ENCODE measurements around the gene EYS. TPM values are rescaled to one million over a fixed set of nuclear protein-coding genes. Genes with fewer than 3 reads are reported as not detected.

EYS gene
- total RNA-seq, 5 donors from 2014 or later (not counting 1 experiment from before 2014, with no cell fraction given): not detected

DNA sequence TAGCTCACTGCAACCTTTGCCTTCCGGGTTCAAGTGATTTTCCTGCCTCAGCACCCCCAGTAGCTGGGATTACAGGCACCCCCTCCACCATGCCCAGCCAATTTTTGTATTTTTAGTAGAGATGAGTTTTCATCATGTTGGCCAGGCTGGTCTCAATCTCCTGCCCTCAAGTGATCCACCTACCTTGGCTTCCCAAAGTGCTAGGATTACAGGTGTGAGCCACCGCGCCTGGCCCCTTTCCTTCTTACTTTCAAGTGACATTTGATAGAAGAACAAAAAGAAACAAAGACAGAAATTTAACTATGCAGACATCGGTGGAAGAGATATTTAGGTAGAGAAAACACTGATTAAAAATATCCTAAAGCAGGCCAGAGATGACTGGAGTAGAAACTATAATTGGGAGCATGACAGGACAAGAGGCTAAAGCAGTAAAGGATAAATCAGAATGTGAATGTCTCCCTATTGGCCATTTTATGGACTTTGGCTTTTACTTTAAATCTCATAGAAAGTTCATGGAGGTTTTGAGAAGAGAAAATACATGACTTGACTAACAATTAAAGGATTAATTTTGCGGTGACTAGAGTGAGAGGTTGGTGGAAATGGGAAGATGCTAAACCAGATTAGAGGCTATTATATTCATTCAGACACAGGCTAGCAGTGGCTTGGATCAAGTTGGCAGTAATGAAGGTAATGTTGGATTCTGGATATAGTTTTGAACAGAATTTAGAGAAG, 2.2 kb upstream of the EYS start:
- DNase-seq: no peak
- Mint-ChIP-seq H3K36me3 (no peaks in the 10 kb centered on the region), H3K27me3 (no peaks in the 10 kb centered on the region), H3K9me3 (peaks cover 4 to 17% (median 8%) of the 10 kb centered on the region in 3 donors), H3K4me1 (no peaks in the 10 kb centered on the region), H3K27ac (no peak overlapping the region), H3K4me3 (no peak overlapping the region)
- no peaks in the 10 kb centered on the region for H3K4me1 ChIP-seq (ENCODE audit: control insufficient read depth in 1 of 2, extremely low read depth in 1 of 2, insufficient read depth in 2 of 2, low read length in 2 of 2)
- no peaks in the 10 kb centered on the region for H3K9me3 ChIP-seq
- H3K27me3 ChIP-seq (replicated peaks in 1 of 2; ENCODE audit: control insufficient read depth in 2 of 2, extremely low read depth in 1 of 2, insufficient read depth in 2 of 2, low read length in 1 of 2): no peaks in the 10 kb centered on the region
- no peaks in the 10 kb centered on the region for H3K36me3 ChIP-seq (ENCODE audit: control insufficient read depth in 2 of 2, extremely low read depth in 1 of 2, insufficient read depth in 1 of 2, low read length in 1 of 2)
- POLR2A ChIA-PET: no interaction called here
- no peak for ATAC-seq (replicated peaks in 1 of 4)
- no peak overlapping the region for H3K4me3 ChIP-seq (ENCODE audit: control insufficient read depth in 1 of 2, extremely low read depth in 1 of 2, low read length in 1 of 2)
- no peak overlapping the region for H3K27ac ChIP-seq (ENCODE audit: low read length)
- 100% methylated on average over 1 of the region's 5 CpGs for WGBS (ENCODE audit: insufficient coverage)
- CTCF ChIA-PET: no interaction called here

DNA sequence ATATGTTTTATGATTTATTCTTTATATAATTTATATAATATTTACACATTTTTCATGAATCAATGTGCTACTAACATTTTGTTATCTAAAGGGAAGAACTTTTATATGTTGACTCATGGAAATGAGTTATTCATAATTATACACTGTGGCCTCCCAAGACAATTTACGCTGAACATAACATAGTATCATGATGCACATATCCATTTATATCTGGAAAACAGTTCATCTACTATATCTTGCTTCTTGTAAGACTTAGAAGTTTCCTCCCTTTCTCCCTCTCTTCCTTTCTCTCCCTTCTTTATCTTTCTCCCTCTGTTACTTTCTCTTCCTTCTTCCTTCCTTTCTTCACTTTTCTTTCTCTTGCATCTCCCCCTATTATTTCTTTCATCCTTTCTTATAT, 1.1 kb upstream of the EYS start:
- Histone ChIP-seq H3K36me3 (ENCODE audit: control insufficient read depth in 2 of 2, extremely low read depth in 1 of 2, insufficient read depth in 1 of 2, low read length in 1 of 2) (no peaks in the 10 kb centered on the region), H3K9me3 (no peaks in the 10 kb centered on the region), H3K4me3 (ENCODE audit: control insufficient read depth in 1 of 2, extremely low read depth in 1 of 2, low read length in 1 of 2) (no peak overlapping the region), H3K27me3 (replicated peaks in 1 of 2; ENCODE audit: control insufficient read depth in 2 of 2, extremely low read depth in 1 of 2, insufficient read depth in 2 of 2, low read length in 1 of 2) (no peaks in the 10 kb centered on the region), H3K27ac (ENCODE audit: low read length) (no peak overlapping the region), H3K4me1 (ENCODE audit: control insufficient read depth in 1 of 2, extremely low read depth in 1 of 2, insufficient read depth in 2 of 2, low read length in 2 of 2) (no peaks in the 10 kb centered on the region)
- Mint-ChIP-seq H3K4me3 (no peak overlapping the region), H3K9me3 (peaks cover 4 to 17% (median 11%) of the 10 kb centered on the region in 3 donors), H3K27ac (no peak overlapping the region), H3K27me3 (no peaks in the 10 kb centered on the region), H3K4me1 (no peaks in the 10 kb centered on the region), H3K36me3 (no peaks in the 10 kb centered on the region)
- DNase-seq (no peak), ATAC-seq (replicated peaks in 1 of 4) (no peak)
- ChIA-PET POLR2A (no interaction called here), CTCF (no interaction called here)
- WGBS (ENCODE audit: insufficient coverage): no CpG with 5 or more reads among the region's 1 CpG

DNA sequence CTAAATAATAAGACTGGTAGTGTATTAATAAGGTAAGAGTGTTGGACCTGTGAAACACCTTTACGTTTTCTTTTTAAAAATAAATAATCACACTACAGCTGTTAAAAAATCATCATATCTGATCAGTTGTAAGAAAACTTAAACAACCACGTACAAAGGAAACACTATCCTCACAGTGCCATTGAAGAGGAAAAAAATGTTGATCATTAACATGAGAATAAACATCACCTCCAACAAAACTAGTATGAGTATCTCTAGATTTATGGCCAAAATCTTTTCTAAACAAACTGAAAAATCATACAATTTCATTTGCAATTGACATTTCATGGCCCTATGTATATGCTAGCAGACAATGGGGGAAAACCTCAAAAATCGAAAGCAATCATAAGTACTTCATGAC, 590 bp downstream of the EYS start:
- WGBS (ENCODE audit: insufficient coverage): no CpG with 5 or more reads among the region's 3 CpGs
- no peaks in the 10 kb centered on the region for H3K27me3 Mint-ChIP-seq
- CTCF ChIA-PET: no interaction called here

DNA sequence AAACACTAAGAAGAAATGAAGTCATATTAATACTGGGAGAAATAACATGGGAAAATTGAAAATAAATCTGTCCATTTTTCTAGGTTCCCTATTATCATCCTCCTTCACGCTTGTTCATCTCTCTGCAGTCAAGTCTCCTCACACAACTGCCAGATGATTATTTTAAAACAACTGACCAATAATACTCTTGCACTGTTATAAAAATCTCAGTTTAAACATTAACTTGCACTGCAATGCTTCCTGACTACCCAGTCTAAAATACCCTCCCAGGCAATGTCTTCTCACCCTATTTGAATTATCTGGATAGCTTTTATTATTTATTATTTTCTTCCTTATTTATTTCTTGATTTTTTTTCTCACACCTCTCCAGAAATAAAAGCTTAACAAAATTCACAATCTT, 5.7 kb downstream of the EYS start:
- no peak overlapping the region for H3K4me3 Mint-ChIP-seq
- DNase-seq: no peak

More for the DNA sequence above, 590 bp downstream of the EYS start:
- no peak for DNase-seq
- Mint-ChIP-seq H3K9me3 (peaks cover 4 to 12% (median 11%) of the 10 kb centered on the region in 3 donors), H3K27ac (no peak overlapping the region), H3K4me3 (no peak overlapping the region), H3K36me3 (no peaks in the 10 kb centered on the region), H3K4me1 (no peaks in the 10 kb centered on the region)
- no peak overlapping the region for H3K4me3 ChIP-seq (ENCODE audit: control insufficient read depth in 1 of 2, extremely low read depth in 1 of 2, low read length in 1 of 2)
- POLR2A ChIA-PET: no interaction called here
- no peaks in the 10 kb centered on the region for H3K4me1 ChIP-seq (ENCODE audit: control insufficient read depth in 1 of 2, extremely low read depth in 1 of 2, insufficient read depth in 2 of 2, low read length in 2 of 2)
- H3K9me3 ChIP-seq: no peaks in the 10 kb centered on the region
- no peak overlapping the region for H3K27ac ChIP-seq (ENCODE audit: low read length)
- H3K36me3 ChIP-seq (ENCODE audit: control insufficient read depth in 2 of 2, extremely low read depth in 1 of 2, insufficient read depth in 1 of 2, low read length in 1 of 2): no peaks in the 10 kb centered on the region
- no peaks in the 10 kb centered on the region for H3K27me3 ChIP-seq (replicated peaks in 1 of 2; ENCODE audit: control insufficient read depth in 2 of 2, extremely low read depth in 1 of 2, insufficient read depth in 2 of 2, low read length in 1 of 2)
- ATAC-seq (replicated peaks in 1 of 4): no peak

DNA sequence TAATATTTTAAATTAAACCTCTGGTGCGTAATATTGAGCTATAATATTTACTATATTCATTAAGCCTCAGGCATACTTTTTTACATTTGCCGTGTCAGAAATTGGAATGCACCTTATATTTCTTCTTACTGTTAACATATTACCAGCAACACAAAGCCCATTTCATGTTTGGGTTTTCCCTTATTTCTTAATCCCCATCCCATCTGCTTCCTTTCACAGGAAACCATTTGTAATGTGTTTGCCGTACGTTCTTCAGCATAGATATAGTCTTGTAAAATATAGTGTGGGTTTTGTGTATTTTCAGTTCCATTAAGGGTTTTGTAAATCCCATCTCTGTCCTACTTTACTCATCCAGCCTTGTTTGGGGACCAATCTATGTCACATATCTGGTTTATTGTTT, 6.5 kb downstream of the EYS start:
- CTCF ChIA-PET: no interaction called here
- Mint-ChIP-seq H3K27me3 (no peaks in the 10 kb centered on the region), H3K4me3 (no peak overlapping the region), H3K9me3 (peaks cover 0 to 12% (median 4%) of the 10 kb centered on the region in 3 donors), H3K4me1 (no peaks in the 10 kb centered on the region), H3K27ac (no peak overlapping the region), H3K36me3 (no peaks in the 10 kb centered on the region)
- no peak overlapping the region for H3K27ac ChIP-seq (ENCODE audit: low read length)
- ATAC-seq (replicated peaks in 1 of 4): no peak
- no peaks in the 10 kb centered on the region for H3K9me3 ChIP-seq
- H3K27me3 ChIP-seq (replicated peaks in 1 of 2; ENCODE audit: control insufficient read depth in 2 of 2, extremely low read depth in 1 of 2, insufficient read depth in 2 of 2, low read length in 1 of 2): no peaks in the 10 kb centered on the region
- no peaks in the 10 kb centered on the region for H3K4me1 ChIP-seq (ENCODE audit: control insufficient read depth in 1 of 2, extremely low read depth in 1 of 2, insufficient read depth in 2 of 2, low read length in 2 of 2)
- no peak for DNase-seq
- no peaks in the 10 kb centered on the region for H3K36me3 ChIP-seq (ENCODE audit: control insufficient read depth in 2 of 2, extremely low read depth in 1 of 2, insufficient read depth in 1 of 2, low read length in 1 of 2)
- no peak overlapping the region for H3K4me3 ChIP-seq (ENCODE audit: control insufficient read depth in 1 of 2, extremely low read depth in 1 of 2, low read length in 1 of 2)
- POLR2A ChIA-PET: no interaction called here
- 38% methylated on average over 1 of the region's 4 CpGs for WGBS (ENCODE audit: insufficient coverage)

More for the DNA sequence above, 5.7 kb downstream of the EYS start:
- Mint-ChIP-seq H3K27me3 (no peaks in the 10 kb centered on the region), H3K27ac (no peak overlapping the region), H3K9me3 (peaks cover 0 to 12% (median 4%) of the 10 kb centered on the region in 3 donors), H3K4me1 (no peaks in the 10 kb centered on the region), H3K36me3 (no peaks in the 10 kb centered on the region)
- Histone ChIP-seq H3K9me3 (no peaks in the 10 kb centered on the region), H3K36me3 (ENCODE audit: control insufficient read depth in 2 of 2, extremely low read depth in 1 of 2, insufficient read depth in 1 of 2, low read length in 1 of 2) (no peaks in the 10 kb centered on the region), H3K4me3 (ENCODE audit: control insufficient read depth in 1 of 2, extremely low read depth in 1 of 2, low read length in 1 of 2) (no peak overlapping the region), H3K4me1 (ENCODE audit: control insufficient read depth in 1 of 2, extremely low read depth in 1 of 2, insufficient read depth in 2 of 2, low read length in 2 of 2) (no peaks in the 10 kb centered on the region), H3K27ac (ENCODE audit: low read length) (no peak overlapping the region), H3K27me3 (replicated peaks in 1 of 2; ENCODE audit: control insufficient read depth in 2 of 2, extremely low read depth in 1 of 2, insufficient read depth in 2 of 2, low read length in 1 of 2) (no peaks in the 10 kb centered on the region)
- no peak for ATAC-seq (replicated peaks in 1 of 4)
- POLR2A ChIA-PET: no interaction called here
- WGBS (ENCODE audit: insufficient coverage): no CpG with 5 or more reads among the region's 1 CpG
- CTCF ChIA-PET: no interaction called here

DNA sequence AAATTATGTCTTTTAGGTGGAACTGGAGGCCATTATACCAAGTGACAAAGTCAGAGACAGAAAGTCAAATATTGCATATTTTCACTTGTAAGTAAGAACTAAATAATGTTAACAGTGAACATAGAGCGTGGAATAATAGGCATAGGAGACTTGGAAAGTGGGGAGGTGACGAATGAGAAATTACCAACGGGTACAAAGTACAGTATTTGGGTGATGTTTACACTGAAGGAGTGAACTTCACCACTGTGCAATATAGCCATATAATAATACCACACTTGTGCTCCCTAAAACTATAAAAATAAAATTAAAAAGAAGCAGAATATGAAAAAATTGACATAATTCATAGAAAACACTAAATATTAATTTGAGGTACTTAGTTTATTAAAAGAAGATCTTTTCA, 14.9 kb downstream of the EYS start:
- ChIA-PET POLR2A (no interaction called here), CTCF (no interaction called here)
- H3K36me3 ChIP-seq (ENCODE audit: control insufficient read depth in 2 of 2, extremely low read depth in 1 of 2, insufficient read depth in 1 of 2, low read length in 1 of 2): no peaks in the 10 kb centered on the region
- Mint-ChIP-seq H3K36me3 (no peaks in the 10 kb centered on the region), H3K4me1 (no peaks in the 10 kb centered on the region), H3K27me3 (no peaks in the 10 kb centered on the region), H3K27ac (no peak overlapping the region), H3K4me3 (no peak overlapping the region), H3K9me3 (peaks cover 4 to 15% (median 11%) of the 10 kb centered on the region in 3 donors)
- H3K4me1 ChIP-seq (ENCODE audit: control insufficient read depth in 1 of 2, extremely low read depth in 1 of 2, insufficient read depth in 2 of 2, low read length in 2 of 2): no peaks in the 10 kb centered on the region
- no peak overlapping the region for H3K4me3 ChIP-seq (ENCODE audit: control insufficient read depth in 1 of 2, extremely low read depth in 1 of 2, low read length in 1 of 2)
- no peaks in the 10 kb centered on the region for H3K9me3 ChIP-seq
- H3K27me3 ChIP-seq (replicated peaks in 1 of 2; ENCODE audit: control insufficient read depth in 2 of 2, extremely low read depth in 1 of 2, insufficient read depth in 2 of 2, low read length in 1 of 2): no peaks in the 10 kb centered on the region
- no CpG with 5 or more reads among the region's 3 CpGs for WGBS (ENCODE audit: insufficient coverage)
- DNase-seq (no peak), ATAC-seq (replicated peaks in 1 of 4) (no peak)
- no peak overlapping the region for H3K27ac ChIP-seq (ENCODE audit: low read length)

DNA sequence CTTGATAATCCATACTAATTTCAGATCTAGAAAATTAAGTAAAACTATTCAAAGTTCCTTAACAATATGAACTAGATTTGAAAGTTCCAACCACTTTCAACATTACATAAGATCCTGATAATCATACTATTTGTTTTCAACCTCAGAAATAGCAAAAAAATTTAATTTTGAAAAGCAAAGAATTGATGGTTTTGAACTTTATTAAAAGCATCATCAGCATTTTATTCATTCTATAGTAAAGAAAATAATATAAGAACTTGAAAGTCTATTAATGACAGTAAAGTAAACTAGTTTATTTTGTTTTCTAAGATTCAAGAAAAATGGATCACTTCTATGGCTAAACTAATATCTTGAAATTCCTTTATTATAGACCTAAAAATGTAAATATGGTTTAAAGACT, 26.8 kb downstream of the EYS start:
- Mint-ChIP-seq H3K27me3 (no peaks in the 10 kb centered on the region), H3K4me3 (no peak overlapping the region), H3K27ac (no peak overlapping the region), H3K36me3 (no peaks in the 10 kb centered on the region), H3K4me1 (no peaks in the 10 kb centered on the region), H3K9me3 (peaks cover 6 to 23% (median 15%) of the 10 kb centered on the region in 3 donors)
- Histone ChIP-seq H3K4me3 (ENCODE audit: control insufficient read depth in 1 of 2, extremely low read depth in 1 of 2, low read length in 1 of 2) (no peak overlapping the region), H3K27ac (ENCODE audit: low read length) (no peak overlapping the region), H3K4me1 (ENCODE audit: control insufficient read depth in 1 of 2, extremely low read depth in 1 of 2, insufficient read depth in 2 of 2, low read length in 2 of 2) (no peaks in the 10 kb centered on the region), H3K27me3 (replicated peaks in 1 of 2; ENCODE audit: control insufficient read depth in 2 of 2, extremely low read depth in 1 of 2, insufficient read depth in 2 of 2, low read length in 1 of 2) (no peaks in the 10 kb centered on the region), H3K9me3 (no peaks in the 10 kb centered on the region), H3K36me3 (ENCODE audit: control insufficient read depth in 2 of 2, extremely low read depth in 1 of 2, insufficient read depth in 1 of 2, low read length in 1 of 2) (no peaks in the 10 kb centered on the region)
- no peak for DNase-seq
- ChIA-PET POLR2A (no interaction called here), CTCF (no interaction called here)
- ATAC-seq (replicated peaks in 1 of 4): no peak
